ENCODE measurements around the gene BMP7.
"Not testable (repeated sequence)": the region's sequence is repeated elsewhere in the genome, so short reads cannot be mapped to it uniquely, and the experiment has no call there.

Gene BMP7

DNA sequence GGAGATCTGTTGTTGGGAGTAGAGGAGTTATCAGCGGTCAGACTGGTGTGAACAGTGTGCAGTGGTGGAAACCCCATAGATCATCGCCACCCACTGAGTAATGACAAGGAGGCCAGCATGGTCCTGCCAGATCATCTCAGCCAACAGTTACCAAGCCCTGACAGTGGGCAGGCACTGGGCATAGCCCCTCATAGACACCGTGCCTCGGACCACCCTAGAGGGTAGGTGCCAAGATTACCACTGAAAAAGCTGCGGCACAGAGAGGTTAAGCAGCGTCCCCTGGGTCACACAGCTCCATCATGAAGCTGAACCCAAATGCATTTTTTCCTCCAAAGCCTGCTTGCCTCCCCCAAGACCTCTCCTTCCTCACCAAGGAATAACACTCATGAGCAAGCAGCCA lies 21.5 kb upstream of the BMP7 start:
- TF ChIP-seq, protein P1, sequence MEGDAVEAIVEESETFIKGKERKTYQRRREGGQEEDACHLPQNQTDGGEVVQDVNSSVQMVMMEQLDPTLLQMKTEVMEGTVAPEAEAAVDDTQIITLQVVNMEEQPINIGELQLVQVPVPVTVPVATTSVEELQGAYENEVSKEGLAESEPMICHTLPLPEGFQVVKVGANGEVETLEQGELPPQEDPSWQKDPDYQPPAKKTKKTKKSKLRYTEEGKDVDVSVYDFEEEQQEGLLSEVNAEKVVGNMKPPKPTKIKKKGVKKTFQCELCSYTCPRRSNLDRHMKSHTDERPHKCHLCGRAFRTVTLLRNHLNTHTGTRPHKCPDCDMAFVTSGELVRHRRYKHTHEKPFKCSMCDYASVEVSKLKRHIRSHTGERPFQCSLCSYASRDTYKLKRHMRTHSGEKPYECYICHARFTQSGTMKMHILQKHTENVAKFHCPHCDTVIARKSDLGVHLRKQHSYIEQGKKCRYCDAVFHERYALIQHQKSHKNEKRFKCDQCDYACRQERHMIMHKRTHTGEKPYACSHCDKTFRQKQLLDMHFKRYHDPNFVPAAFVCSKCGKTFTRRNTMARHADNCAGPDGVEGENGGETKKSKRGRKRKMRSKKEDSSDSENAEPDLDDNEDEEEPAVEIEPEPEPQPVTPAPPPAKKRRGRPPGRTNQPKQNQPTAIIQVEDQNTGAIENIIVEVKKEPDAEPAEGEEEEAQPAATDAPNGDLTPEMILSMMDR (IDR thresholded peaks at IDR 0.05; ENCODE audit: low read depth, low read length): no peak
- no peak for DNase-seq (ENCODE audit: extremely low read depth, low read depth)

DNA sequence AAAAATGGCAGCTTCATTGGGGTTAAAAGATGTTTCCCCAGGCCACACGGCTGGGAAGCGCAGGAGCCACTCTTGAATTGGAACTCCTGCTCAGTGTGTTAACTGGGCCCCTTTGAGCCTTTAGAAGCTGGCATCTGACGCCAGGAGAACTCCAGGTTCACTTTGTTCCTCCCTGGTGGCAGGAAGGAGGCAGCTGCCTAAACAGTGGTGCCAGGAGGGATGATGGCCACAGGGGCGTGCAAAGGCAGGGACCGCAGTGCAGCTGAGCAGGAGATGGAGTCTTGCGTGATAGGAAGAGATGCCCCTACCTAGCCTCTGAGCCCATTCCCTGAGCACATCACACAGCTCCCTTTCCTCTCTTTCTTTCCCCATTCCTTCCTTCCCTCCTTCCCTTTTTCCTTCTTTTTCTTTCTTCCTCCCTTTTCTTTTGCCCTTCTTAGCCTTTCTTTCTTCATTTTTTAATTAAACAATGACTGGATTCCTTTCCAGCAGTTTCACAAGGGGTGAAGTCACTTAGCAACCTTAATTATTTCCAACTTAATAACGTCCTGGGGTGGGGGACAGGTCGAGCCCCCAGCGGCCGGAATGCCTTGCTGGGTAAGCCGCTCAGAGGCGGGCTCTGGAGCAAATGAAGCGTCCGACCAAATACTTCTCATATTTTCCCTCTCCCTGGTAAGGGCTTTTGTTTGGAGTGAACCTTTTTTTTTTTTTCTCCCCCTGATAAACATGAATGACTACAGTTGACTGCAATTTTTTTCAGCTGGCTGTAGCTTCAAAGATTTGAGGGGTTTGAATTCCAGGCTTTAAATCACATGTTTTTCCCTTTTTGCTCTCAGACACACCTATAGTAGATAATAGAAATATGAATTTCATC lies 20.8 kb upstream of the BMP7 start:
- DNase-seq (ENCODE audit: extremely low read depth, low read depth): no peak
- TF ChIP-seq, protein P1 (IDR thresholded peaks at IDR 0.05; ENCODE audit: low read depth, low read length): no peak

DNA sequence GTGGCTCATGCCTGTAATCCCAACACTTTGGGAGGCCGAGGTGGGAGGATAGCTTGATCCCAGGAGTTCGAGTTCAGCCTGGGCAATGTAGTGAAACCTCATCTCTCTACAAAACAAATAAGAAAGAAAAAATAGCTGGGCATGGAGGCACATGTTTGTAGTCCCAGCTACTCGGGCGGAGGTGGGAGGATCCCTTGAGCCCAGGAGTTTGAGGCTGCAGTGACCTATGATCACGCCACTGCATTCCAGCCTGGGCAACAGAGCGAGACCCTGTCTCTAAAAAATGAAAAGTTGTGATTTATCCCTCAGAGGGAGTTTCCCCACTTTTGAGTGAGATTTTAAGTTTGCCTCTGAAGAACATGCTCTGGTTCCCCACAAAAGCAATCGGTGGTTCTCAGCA lies 17.4 kb upstream of the BMP7 start:
- TF ChIP-seq, protein P1 (IDR thresholded peaks at IDR 0.05; ENCODE audit: low read depth, low read length): no peak
- no peak for DNase-seq (ENCODE audit: extremely low read depth, low read depth)

DNA sequence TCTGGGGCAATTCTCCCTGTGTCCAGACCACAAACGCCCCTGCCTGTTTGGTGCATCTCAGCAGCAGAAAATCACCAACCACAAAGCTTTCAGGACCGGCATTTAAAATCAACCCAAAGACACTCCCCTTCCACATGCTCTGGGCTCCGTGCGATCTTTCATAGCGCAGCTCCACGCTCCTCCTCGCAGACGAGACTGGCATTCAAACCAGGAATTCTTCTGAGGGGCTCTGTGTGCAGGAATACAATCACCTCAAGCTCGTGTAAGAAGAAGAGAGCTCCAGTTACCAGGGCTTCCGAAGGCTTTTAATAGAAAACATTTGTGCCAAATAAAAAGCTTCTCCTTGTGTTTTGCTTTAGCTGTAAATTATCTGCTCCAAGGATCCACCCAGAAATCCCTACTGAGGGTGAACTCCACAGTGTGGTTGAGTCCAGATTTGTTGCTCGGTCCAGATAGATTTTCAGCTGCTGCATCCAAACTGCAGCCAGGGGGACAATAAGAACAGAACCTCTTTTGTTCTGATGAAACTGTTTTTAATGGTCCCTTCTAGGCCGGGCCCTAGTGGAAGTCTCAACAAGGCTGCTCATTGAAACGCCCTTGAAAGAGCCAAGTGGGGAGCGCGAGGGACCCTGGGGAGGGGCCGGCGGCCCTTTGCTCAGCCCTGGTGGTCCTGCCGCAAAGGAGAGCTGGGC lies 16.4 kb upstream of the BMP7 start:
- TF ChIP-seq, protein P1 (IDR thresholded peaks at IDR 0.05; ENCODE audit: low read depth, low read length): no peak; the same call in 1 of the 2 replicates
- no peak for DNase-seq (ENCODE audit: extremely low read depth, low read depth)

DNA sequence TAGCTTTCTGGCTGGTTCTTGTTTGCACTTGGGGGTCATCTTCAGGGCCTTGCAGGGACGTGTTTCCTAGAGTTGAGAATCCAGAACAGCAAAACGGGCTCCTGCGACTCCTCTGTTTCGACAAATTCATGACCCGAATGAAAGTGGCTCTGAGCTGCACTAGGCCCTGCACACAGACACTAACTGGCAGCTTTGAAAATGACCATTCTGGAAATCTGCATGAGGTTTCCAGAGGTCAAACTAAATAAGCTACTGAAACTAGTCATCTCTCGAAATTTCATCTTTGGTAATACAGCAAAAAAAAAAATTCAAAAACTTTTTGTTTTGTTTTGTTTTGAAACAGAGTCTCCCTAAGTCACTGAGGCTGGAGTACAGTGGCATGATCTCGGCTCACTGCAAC lies 15.5 kb upstream of the BMP7 start:
- TF ChIP-seq, protein P1 (IDR thresholded peaks at IDR 0.05; ENCODE audit: low read depth, low read length): no peak
- DNase-seq (ENCODE audit: extremely low read depth, low read depth): no peak

DNA sequence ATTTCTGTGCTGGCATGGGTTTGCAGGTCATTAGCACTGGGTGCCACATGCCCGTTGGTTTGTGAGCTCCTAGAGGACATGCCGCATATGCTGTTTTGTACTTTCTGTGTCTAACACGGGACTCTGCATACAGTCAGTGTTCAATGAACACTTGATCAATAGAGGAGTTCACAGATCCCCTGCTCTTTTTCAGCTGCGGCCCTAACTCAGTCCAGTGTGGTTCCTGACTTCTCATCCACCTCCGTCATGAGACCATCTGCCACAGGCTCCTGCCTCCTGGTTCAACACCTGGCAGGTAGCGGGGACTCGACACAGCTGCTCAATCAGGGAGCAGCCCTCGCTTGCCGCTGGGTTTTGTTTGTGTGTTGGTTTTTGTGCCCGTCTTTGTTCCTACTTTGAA lies 13.8 kb upstream of the BMP7 start:
- TF ChIP-seq, protein P1 (IDR thresholded peaks at IDR 0.05; ENCODE audit: low read depth, low read length): no peak
- no peak for DNase-seq (ENCODE audit: extremely low read depth, low read depth)

DNA sequence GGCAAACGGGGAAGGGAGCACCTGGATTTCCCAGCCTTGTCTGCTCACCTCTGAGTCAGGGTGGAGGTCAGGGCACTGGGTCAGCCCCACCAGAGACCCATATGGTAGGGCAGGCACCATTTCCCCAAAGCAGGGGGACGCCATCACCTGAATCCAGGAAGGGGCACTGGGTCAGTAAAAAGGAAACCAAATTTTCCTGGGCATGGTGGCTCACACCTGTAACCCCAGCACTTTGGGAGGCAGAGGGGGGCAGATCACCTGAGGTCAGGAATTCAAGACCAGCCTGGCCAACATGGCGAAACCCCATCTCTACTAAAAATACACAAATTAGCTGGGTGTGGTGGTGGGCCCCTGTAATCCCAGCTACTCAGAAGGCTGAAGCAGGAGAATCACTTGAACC lies 13.1 kb upstream of the BMP7 start:
- not testable (repeated sequence) for DNase-seq (ENCODE audit: extremely low read depth, low read depth)

All from AG09319 (cell line).